GM12872 (cell line): ENCODE results near the gene FOXN4.

ENCODE experiments used
- CTCF ChIP-seq: IDR thresholded peaks from 3 replicates; pipeline ENCODE4 v1.5.1; 2011; ENCODE audit warnings: low read depth, mild to moderate bottlenecking, low read length, moderate library complexity; ENCODE audit not compliant: insufficient read depth

Gene FOXN4

DNA sequence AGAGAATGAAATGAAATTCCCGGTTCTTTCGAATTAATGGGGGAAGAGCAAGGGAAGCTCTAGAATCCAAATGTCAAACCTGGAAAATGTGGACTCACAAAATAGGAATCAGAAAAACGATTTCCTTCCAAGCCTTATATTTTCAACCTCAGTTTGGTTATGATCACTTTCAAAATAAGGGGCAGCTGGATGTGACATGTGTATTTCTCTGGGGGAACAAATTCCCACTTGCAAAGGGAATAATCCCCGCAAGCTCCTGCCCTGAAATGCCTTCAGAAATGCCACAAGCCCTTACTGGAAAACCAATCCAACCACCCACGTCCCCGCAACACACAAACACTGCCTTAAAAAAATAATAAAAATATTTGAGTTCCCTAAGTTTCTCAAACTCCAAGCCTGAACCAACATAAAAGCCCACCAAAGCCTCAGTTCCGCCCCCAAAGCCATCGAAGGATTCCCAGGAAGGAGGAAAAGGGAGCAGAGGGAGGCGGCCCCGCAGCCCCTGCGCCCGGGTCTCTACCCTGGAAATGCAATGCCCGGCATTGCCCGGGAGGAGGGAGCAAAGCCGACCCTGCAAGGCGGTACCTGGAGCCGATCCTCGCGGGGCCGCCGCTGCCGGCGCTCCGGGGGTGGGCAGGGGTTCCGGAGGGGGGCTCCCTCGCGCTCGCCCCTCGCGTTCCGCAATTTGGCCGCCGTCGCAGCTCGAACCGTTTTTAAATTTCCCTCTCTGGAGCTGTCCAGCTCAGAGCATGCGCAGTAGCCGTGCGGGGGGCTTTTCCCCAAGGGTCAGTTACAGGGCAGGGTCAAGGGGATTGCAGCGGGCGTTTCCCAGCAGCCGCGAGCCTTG, at the start of gene FOXN4:
TSS of gene FOXN4 (minus strand) at position 751 of the 847 bp plus-strand sequence. CDS start 963 bp downstream, outside the sequence.
- TF ChIP-seq CTCF = no peak

- TF ChIP-seq CTCF = no peak
Observed at GRCh38 chr12:109358154-109358869, 49.2 kb upstream of the FOXN4 start.

GRCh38 chr12:109357032-109357431, 47.9 kb upstream of the FOXN4 start:
- TF ChIP-seq CTCF = no peak

DNA sequence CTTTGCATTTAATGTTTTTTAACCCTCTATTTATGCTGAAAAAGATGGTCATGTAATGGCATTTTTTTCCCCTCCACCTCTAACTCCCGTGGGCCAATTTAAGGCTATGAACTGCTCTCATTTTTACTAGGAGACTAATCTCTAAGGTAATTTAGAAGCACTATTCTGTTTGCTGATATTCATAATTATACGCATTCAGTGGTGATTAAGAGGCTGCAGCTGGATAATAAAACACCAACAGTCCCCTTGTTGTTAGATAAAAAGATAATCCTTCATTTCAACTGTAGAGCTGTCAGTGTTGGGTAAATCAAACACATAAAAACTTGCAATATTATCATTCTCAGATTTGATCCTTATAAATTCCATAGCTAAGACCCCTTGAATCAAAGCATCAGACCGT, 47.5 kb upstream of the FOXN4 start:
- TF ChIP-seq CTCF = no peak

- TF ChIP-seq CTCF = no peak
Observed at GRCh38 chr12:109352184-109352583, 43.1 kb upstream of the FOXN4 start.

DNA sequence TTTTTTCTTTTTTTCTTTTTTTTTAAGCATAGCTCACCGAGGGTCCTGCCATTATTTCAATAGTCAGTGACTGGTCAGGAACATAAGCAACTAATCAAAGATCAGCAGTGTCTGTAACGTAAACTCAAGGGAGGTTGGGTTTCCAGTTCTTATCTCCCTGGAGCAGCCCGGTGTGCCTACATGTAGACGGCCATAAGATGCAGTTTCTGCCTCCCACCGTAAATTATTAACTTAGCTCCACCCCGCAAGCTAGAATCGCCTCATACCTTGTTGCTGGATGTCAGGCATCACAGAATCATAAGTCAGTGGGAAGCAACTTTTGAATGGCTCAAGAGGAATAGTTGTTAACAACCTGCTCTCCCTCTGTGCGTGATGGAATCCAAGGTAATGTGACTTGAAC, 38.5 kb upstream of the FOXN4 start, which contains the start of gene MYO1H:
TSS of gene MYO1H (plus strand) at position 312 of the 400 bp plus-strand sequence. CDS start at position 373, 61 bp downstream.
- TF ChIP-seq CTCF = no peak

DNA sequence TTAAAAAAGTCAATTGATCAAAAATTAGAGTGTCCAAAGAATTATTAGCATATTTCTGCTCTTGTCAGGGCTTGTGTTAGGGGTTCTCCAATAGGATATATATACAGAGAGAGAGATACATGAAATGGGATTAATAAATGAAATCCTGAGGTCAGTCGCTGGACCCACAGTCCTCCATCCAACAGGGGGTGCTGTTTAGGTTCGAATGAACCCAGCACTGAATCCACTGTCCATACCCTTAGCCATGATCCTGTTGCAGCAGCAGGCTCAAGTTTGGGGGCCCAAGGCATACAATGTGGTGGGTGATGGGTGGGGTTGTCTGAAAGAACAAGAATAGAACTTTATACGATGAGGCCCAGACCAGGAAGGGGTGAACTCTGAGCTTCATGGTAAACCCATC, 37.8 kb upstream of the FOXN4 start:
- TF ChIP-seq CTCF = peak; percentile 41; the same call in 1 of the 3 replicates
